HG03460 (cell line): ENCODE data around the gene PCK2.

Experiments
- ATAC-seq: cut with Tn5 transposase; IDR thresholded peaks from one replicate; pipeline ENCODE4 v1.9.1; 2021; ENCODE audit not compliant: unreplicated experiment

Gene PCK2

DNA sequence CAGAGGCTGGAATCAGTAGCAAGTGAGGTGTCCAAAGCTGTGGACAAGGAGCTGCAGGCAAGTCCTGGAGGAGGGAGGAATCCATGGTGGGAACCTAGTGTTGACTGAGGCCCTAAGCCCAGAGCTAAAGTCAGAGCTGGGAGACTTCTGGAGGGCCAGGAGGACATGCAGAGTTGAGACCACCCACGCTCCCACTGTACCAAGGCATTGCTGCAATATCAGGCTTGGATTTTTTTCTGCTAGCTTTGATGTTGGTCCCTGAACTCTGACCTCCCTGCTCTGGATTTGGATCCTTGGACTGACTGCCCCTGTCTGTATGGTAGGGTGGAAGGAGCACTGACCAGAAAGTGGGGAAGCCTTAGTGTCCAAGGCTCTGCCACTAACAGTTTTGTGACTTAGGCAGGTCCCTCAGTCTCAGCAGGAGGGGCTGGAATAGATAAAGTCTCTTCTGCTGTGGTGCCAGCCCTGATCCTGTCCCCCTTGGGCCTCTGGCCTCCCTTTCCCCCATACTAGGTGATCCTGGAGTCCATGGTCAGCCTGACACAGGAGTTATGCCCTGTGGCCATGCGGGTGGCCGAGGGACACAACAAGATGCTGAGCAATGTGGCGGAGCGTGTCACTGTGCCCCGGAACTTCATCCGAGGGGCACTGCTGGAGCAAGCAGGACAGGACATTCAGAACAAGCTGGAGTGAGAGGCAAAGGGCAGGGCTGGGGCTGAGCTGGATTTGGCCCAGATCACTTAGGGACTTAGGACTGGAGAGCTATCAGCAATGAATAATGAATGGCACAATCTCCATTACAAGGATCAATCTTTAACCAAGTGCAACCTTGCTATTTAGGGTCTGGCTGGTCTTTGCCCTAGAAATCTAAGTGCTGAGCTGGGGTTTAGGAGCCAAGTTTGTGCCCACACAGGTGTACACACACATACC, 32.9 kb upstream of the PCK2 start:
- no peak for ATAC-seq

DNA sequence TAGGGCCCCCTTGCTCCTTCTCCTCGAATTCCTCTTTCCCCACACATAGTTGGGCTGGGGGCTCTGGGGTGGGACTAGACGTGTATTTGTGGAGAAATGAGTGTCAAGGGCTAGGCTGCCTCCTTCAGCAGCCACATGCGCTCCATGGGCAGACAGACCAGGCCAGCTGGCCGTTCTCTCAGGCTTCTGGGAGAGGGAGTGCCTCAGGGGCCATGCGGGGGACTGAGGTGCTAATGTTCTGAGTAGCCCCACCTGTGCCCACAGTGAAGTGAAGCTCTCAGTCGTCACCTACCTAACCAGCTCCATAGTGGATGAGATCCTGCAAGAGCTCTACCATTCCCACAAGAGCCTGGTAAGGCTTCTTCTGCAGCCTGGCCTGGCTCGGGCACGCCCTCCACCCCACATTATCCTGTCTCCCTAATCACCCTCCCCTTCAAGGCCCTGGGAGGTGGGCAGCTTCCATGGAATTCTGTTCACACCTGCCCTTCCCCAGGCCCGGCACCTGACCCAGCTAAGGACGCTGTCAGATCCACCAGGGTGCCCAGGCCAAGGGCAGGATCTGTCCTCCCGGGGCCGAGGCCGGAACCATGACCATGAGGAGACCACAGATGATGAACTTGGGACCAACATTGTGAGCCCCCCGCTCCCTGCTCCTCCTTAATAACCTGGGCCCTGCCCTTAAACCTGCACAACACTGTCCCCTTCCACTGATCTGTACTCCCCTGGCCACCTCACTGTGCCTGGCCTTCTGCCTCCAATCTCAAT, 31.7 kb upstream of the PCK2 start:
- ATAC-seq, result no peak

DNA sequence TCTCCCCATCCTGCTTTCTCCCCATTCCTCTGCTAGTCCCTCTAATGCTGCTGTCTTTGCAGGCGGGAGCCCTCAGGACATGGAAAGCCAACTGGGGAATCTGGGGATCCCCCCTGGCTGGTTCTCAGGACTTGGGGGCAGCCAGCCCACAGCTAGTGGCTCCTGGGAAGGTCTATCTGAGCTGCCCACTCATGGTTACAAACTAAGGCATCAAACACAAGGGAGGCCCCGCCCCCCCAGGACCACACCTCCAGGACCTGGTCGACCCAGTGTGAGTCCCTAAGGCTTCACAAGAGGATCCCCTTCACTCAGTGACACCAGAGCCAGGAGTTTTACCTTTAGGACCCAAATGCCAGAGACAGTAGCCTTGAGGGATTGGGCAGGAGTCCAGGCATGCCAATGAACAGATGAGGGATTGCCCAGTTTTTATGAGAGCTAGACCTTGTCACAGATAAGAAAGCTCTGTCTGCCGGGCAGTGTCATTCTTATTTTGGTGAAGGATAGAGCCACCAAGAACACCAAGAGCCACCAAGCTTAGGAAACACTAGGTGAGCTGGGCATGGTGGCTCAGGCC, 30.8 kb upstream of the PCK2 start:
- no peak for ATAC-seq

DNA sequence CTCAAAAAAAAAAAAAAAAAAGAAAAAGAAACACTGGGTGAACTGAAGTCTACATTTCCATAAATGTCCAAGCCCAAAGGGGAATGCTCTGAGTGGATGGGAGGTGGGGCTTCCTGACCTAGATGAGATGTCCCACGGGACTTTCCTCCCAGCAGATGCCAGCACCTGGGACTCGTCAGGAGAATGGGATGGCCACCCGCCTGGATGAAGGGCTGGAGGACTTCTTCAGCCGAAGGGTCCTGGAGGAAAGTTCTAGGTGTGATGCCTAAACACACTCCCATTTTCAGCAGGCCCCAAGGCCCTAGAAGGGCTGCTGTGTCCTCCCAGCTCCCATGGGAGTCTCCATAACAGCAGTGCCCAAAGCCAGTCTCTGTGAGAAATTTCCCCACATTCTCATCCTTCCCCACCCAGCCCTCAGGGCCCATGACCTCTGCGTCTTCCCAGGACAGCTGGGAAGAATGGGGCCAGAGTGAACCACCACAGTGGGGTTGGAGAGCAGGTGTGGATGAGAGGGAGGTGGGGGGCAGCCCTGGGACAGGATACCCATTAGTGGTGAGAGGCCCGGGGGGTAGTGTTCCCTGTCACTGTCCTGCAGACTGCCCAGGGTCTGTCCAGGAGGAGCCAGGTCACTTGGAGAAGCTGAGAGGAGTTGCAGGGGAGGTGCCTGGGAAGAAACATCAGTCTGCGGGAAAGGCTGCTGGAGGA, 29.9 kb upstream of the PCK2 start:
- no peak for ATAC-seq

DNA sequence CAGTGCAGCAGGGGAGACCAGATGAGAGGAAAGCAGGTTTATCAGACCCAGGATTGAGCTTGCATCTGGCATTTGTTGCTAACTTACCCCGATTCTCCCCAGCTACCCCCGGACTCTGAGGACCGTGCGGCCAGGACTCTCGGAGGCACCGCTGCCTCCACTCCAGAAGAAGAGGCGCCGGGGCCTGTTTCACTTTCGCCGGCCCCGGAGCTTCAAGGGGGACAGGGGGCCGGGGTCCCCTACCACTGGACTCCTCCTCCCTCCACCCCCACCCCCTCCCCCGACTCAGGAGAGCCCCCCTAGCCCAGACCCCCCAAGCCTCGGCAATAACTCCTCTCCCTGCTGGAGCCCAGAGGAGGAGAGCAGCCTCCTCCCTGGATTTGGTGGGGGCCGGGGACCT, 29.3 kb upstream of the PCK2 start:
- ATAC-seq, result no peak

DNA sequence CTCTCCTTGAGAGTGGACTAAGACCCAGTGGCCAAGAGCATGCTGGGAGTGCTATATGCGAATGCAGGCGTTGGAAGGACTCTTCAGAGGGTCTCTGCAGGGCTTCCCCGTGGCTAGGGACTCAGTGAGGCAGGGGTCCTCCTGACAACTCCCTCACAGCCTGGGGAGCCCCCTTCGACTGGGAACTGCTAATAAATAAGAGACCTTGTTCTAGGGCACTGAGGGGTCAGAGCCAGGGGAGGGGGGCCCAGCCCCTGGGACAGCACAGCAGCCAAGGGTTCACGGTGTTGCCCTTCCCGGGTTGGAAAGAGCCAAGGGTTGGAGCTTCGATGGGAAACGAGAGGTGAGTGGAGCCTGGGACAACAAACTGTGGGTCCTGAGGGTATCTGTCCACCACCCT, 28.7 kb upstream of the PCK2 start:
- ATAC-seq, result no peak

DNA sequence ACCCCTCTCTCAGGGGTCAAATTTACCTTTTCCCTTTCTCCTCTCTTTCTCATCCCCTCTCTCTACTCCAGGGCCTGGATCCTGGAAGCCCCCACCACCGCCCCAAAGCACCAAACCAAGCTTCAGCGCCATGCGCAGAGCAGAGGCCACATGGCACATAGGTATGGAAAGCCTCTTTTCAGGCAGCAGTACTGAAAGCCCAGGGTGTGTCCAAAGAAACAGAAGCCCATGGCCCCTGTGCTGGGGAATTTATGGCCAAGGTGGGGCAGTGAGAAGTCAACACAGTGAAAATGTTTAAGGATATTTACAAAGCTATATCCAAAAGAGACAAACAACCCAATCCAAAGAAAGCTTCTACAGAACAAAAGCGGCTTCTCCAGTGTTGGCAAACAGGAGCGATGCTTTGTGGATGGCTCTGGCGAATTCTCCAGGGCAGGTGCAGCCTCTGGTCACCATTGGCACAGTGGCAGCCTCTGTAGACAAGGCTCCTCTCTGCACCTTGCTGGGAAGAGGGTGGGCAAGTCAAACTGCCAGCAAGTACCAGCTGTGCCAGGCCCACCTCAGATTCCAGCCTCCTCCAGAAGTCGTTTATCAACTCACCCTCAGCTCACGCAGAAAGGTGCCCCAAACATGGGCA, 27.5 kb upstream of the PCK2 start:
- no peak for ATAC-seq

DNA sequence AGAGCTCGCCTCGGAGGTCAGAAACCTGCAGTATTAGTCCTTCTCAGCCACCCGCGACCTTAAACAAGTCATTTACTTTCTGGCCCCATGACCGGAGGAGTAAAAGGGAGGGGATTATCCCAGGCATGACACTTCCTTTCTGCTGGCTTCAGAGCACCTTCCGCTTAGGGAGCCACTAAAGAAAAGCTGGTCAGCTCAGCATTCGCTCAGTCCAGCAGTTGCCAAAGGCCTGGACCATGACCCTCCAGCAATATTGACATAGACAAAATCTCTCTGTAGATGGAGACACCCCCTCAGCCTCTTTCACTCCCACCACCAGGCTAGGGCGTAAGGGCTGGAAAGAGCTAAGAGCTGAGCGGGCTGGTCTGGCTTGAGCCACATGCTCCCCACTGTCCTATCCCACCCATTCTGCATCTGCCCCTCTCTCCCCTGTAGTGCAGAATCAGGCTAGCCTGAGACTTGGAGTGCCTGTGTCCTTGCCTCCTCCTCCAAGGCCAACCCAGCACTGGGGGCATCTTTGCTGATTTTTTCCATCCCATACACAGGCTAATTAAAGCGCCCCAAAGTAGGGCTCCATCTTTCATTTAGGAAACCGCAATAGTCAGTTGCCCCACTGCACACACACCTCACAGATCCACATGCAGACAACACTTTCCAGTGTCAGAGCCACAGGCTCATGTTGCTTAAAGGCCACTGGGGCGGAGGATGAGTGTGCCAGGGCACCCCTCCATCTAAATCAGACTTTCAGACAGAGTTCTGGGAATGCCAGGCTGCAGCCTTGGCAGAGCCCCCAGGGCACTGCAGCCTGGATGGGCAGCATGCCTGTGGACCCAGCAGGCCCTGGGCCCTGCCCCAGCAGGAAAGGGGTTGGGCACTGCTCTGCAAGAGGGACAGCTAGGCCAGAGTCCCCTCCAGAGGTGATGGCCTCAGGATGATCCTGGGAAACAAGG, 26.7 kb upstream of the PCK2 start:
- no peak for ATAC-seq

DNA sequence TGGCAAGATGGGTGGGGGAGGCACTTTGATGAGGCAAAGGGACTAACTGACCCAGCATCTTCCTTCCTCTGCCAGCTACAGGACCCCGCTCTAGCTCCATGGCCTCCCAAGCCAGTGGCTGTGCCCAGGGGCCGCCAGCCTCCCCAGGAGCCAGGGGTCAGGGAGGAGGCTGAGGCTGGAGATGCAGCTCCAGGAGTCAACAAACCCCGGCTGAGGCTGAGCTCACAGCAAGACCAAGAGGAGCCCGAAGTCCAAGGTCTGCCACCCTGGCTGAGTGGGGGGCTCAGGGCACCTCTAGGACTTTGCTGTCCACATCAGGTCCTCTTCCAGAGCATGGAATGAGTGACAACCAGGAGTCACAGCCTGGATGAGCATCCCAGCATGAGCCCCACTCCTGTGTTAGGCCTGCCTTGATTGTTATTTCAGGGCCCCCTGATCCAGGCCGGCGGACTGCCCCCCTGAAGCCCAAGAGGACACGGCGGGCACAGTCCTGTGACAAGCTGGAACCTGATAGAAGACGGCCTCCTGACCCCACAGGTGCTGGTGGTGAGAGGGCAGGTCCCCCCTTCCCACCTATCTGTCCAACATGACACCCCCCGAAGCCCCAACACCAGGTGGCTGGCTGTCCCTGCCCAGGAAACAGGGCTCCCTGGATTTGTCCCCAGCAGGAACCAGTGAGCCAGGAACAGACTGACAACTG, 25.2 kb upstream of the PCK2 start:
- ATAC-seq, result no peak

DNA sequence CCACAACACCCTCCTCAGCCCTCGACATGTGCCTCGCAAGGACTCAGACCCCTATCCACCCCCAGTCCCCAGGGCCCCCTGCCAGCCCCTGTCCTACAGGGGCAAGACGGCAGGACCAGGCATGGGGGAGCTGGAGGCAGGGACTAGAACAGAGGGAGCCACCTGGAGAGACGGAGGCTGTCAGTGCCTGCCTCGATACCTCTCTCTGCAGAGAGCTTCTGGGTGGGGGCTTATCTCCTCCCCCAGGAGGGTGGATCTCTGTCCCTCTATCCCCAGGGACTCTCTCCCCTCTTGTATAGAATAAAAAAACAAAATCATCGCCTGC, 24.7 kb upstream of the PCK2 start:
- no peak for ATAC-seq

DNA sequence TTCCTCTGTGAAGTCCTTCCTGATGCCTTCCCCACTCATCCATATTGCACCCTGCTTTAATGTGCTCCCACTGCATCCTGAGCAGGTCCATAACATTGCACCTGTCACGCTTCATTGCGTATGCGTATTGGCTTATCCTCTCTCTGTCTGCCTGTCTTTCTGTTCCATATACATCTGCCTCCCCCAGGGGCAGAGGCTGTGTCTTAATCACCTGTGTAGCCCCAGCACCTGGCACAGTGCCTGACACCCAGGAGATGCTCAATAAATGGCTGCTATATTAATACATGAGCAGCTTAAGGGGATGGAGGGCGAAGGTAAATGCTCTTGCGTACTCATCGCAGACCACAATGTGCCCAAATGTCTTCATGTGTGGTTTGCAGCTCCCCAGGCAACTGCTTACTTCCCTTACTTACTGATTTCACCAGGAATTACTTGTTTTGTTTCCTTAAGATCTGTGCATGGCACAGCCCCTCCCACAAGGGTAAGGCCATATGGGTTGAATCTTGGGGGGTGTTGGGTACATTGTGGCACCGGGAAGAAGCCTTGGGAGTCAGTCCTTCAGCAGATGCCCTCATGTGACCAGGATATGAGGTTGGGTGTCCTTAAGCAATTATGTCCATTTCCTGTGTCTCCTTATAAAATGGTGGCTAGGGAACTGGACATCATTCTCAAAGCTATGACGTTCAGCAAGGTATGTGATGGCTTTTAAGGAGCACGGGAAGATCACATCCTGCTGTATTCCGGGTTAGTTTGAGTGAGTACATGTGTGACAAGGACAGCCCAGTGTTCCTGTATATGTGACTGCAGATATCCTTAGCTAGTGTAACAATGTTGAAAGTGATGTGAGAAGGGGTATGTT, 23.6 kb upstream of the PCK2 start:
- no peak for ATAC-seq

DNA sequence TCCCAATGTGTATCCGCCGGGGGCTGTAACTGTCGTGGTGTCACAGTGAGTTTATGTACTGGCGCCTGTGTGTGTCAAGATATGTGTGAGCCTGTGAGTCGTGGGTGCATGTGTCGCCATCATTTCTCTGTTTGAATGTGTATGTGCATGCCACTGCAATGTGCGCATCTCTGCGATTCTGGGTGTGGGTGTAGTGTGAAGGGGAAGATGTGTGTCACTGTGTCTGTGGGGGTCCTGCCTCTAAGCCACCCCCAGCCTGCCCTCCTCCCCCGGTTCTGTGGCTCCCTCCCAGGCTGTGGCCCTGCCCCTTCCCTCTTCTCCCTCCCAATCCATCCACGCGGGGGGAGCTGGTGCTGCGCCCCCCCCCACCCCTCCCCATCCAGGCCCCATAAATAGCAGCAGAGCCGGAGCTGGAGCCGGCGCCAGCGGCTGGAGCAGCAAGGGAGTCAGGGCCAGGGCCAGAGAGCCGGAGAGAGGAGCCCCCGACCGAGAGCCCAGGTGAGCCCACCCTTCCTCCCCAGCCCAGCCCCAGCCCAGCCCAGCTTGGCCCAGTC, 22.9 kb upstream of the PCK2 start, which contains the start of gene CPNE6:
Gene CPNE6, plus strand, starts transcription at position 419 of the 554 bp plus-strand sequence. CDS start 1,375 bp downstream, outside the sequence.
- ATAC-seq, result no peak

DNA sequence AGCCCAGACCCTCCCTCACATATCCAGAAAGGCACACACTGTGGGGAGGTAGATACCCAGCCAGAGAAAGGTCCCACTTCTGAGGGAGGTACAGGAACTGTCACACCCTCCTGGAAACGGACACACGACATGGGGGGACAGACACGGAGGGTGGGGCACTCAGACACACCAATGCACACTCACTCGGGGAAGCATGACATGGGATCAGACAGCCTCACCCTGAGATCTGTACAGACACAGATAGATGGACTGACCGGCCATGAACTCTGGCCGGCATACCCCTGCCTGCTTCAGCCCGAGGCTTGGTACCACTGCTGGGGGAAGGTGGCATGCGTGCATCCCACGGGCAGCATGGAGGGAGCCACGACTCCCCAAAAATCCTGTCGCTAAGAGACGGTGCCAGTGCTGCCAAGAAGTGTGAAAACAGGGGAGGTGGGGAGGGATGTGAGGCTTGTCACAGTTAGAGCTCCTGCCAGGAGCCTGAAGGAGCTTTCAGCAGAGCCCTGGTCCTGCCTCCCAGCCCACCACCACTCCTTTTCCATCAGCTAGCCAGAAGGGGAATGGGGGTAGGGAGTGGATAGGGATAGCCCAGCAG, 22.2 kb upstream of the PCK2 start:
- ATAC-seq, result no peak

DNA sequence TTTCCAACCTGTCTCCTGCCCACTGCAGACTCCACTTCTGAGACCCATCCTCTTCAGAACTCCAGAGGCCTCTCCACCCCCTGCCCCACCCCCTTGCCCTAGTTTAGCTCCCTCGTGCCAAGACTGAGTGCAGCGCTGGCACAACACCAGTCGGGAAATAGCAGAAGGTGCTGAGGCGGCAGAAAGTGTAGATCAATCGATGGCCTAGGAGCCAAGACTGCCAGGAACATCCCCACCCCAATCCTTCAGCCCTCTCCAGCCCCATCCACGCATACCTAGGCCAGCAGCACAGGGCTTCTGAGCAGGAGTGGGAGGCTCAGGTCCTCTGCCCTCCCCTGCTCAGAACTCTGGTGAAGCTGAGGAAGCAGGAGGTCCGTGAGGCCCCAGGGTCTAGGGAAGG, 21.7 kb upstream of the PCK2 start:
- no peak for ATAC-seq

DNA sequence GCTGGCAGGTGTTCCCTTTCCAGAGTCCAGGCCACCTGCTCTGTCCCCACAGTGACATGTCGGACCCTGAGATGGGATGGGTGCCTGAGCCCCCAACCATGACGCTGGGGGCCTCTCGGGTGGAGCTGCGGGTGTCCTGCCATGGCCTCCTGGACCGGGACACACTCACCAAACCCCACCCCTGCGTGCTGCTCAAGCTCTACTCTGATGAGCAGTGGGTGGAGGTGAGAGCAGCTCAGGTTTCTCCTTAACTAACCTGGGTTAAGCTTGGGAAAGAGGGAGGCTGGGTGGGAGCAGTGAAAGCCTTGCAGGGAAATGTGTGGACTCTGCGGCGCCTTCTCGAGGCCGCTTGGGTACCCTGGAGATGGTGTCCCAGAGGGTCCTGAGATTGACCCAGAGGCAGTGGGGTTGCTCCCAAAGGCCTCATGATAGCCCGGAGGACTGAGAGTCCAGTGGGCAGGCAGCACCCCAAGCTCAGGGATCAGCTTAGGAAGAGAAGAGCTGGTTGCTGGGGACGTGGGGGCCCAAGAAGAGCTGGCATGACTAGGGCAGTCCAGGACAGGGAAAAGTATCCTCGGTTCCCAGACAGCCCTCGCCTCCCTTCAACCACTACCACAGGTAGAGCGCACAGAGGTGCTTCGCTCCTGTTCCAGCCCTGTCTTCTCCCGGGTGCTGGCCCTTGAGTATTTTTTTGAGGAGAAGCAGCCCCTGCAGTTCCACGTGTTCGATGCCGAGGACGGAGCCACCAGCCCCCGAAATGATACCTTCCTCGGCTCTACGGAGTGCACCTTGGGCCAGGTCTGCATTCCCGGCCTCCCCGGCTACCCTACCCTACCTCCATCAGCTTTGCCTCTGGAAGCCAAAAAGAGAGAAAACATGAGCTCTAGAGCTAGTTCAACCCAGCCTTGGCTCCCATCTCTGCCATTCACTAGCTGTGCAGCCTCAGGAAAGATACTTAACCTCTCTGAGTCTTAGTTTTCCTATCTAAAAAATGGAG, 20.9 kb upstream of the PCK2 start:
- no peak for ATAC-seq
